ENCODE measurements around the gene ITGB2. TPM values are rescaled to one million over a fixed set of nuclear protein-coding genes. Genes with fewer than 3 reads are reported as not detected.

Gene ITGB2
- polyA plus RNA-seq, 1 of the 3 experiments (the other 2 are of a cell fraction): 0.77 TPM

- H3K9me3 ChIP-seq: no peaks in the 10 kb centered on the region
- no peaks in the 10 kb centered on the region for H3K9me2 ChIP-seq
- H3K4me2 ChIP-seq: no peak overlapping the region
- CTCF ChIA-PET: interaction anchor here (0.7 kb wide), 1 partner anchor 40 kb away, joined by 3 read pairs; no protein-coding TSS in a partner anchor
- H3K9ac ChIP-seq: no peak overlapping the region
- no peaks in the 10 kb centered on the region for H4K20me1 ChIP-seq (ENCODE audit: insufficient read depth)
- no peak overlapping the region for H2AFZ ChIP-seq (ENCODE audit: low read depth)
- H3K4me1 ChIP-seq (ENCODE audit: control insufficient read depth in 1 of 2, insufficient read depth in 2 of 2, low read depth in 1 of 2, low read length in 1 of 2): no peaks in the 10 kb centered on the region
- POLR2A ChIA-PET: no interaction called here
- no peaks in the 10 kb centered on the region for H3K36me3 ChIP-seq (replicated peaks in 1 of 2; ENCODE audit: control insufficient read depth in 1 of 2, insufficient read depth in 2 of 2, low read length in 1 of 2)
- H3K4me3 ChIP-seq (ENCODE audit: low read depth in 2 of 2, low read length in 1 of 2): no peak overlapping the region
- H3F3A ChIP-seq (replicated peaks; ENCODE audit: insufficient read depth): peaks cover 7% of the 10 kb centered on the region
- H3K27ac ChIP-seq (ENCODE audit: low read depth in 2 of 2, low read length in 1 of 2): no peak overlapping the region
- 77% methylated on average over 31 of the region's 49 CpGs for WGBS (ENCODE audit: low lambda C conversion rate)
- TF ChIP-seq EZH2phosphoT487 (IDR thresholded peaks at IDR 0.05; ENCODE audit: borderline replicate concordance, low read depth): no peak
- TF ChIP-seq GATA2 (CRISPR knock-in tag; IDR thresholded peaks at IDR 0.05): no peak
- no peak for TF ChIP-seq MXI1 (IDR thresholded peaks at IDR 0.05; ENCODE audit: low read depth, low read length)
- TF ChIP-seq RCOR1 (IDR thresholded peaks at IDR 0.05; ENCODE audit: low read length): no peak
- TF ChIP-seq PBX3 (IDR thresholded peaks at IDR 0.05): no peak
- no peak for TF ChIP-seq TAF1 (IDR thresholded peaks at IDR 0.05; ENCODE audit: borderline replicate concordance, low read depth, low read length)
- no peak for TF ChIP-seq MEF2A (IDR thresholded peaks at IDR 0.05; ENCODE audit: borderline replicate concordance, low read depth)
- no peak for TF ChIP-seq TCF12 (IDR thresholded peaks at IDR 0.05)
- TF ChIP-seq JUND (IDR thresholded peaks at IDR 0.05): no peak
- no peak for TF ChIP-seq SIN3A (IDR thresholded peaks at IDR 0.05; ENCODE audit: borderline replicate concordance, low read depth, low read length)
- TF ChIP-seq RAD21 (IDR thresholded peaks at IDR 0.05; ENCODE audit: low read length): no peak
- no peak for TF ChIP-seq ELF1 (IDR thresholded peaks at IDR 0.05)
- TF ChIP-seq NFIC (IDR thresholded peaks at IDR 0.05; ENCODE audit: borderline replicate concordance): no peak
- no peak for TF ChIP-seq GABPA (IDR thresholded peaks at IDR 0.05; ENCODE audit: low read depth)
- no peaks in the 10 kb centered on the region for H3K79me2 ChIP-seq (ENCODE audit: insufficient read depth)
- no peak for DNase-seq
- H3K27me3 ChIP-seq (ENCODE audit: insufficient read depth): peaks cover 13% of the 10 kb centered on the region; the same call in 1 of the 2 replicates
Observed at GRCh38 chr21:44898851-44899767, 21.6 kb downstream of the ITGB2 start.

GRCh38 chr21:44898011-44898488, 22.6 kb downstream of the ITGB2 start:
- ChIA-PET CTCF (interaction anchor here (2.7 kb wide), 1 partner anchor 34 kb away, joined by 15 read pairs; no protein-coding TSS in a partner anchor), POLR2A (no interaction called here)
- H4K20me1 ChIP-seq (ENCODE audit: insufficient read depth): no peaks in the 10 kb centered on the region
- peaks cover 13% of the 10 kb centered on the region; the same call in 1 of the 2 replicates for H3K27me3 ChIP-seq (ENCODE audit: insufficient read depth)
- H3K36me3 ChIP-seq (replicated peaks in 1 of 2; ENCODE audit: control insufficient read depth in 1 of 2, insufficient read depth in 2 of 2, low read length in 1 of 2): no peaks in the 10 kb centered on the region
- no peaks in the 10 kb centered on the region for H3K4me1 ChIP-seq (ENCODE audit: control insufficient read depth in 1 of 2, insufficient read depth in 2 of 2, low read depth in 1 of 2, low read length in 1 of 2)
- 70% methylated on average over 7 of the region's 13 CpGs for WGBS (ENCODE audit: low lambda C conversion rate)
- no peaks in the 10 kb centered on the region for H3K9me3 ChIP-seq
- no peak for DNase-seq
- no peak overlapping the region for H3K4me3 ChIP-seq (ENCODE audit: low read depth in 2 of 2, low read length in 1 of 2)
- no peak overlapping the region for H3K4me2 ChIP-seq
- no peaks in the 10 kb centered on the region for H3K9me2 ChIP-seq
- no peaks in the 10 kb centered on the region for H3K79me2 ChIP-seq (ENCODE audit: insufficient read depth)
- no peak overlapping the region for H3K27ac ChIP-seq (ENCODE audit: low read depth in 2 of 2, low read length in 1 of 2)
- H2AFZ ChIP-seq (ENCODE audit: low read depth): no peak overlapping the region
- no peak overlapping the region for H3K9ac ChIP-seq
- H3F3A ChIP-seq (replicated peaks; ENCODE audit: insufficient read depth): peaks cover 7% of the 10 kb centered on the region
- TF ChIP-seq ELF1 (IDR thresholded peaks at IDR 0.05): no peak
- TF ChIP-seq RCOR1 (IDR thresholded peaks at IDR 0.05; ENCODE audit: low read length): no peak
- no peak for TF ChIP-seq REST (IDR thresholded peaks at IDR 0.05; ENCODE audit: low read depth, low read length)
- TF ChIP-seq FOSL2 (IDR thresholded peaks at IDR 0.05; ENCODE audit: borderline replicate concordance, low read depth): no peak
- no peak for TF ChIP-seq CHD2 (IDR thresholded peaks at IDR 0.05; ENCODE audit: low read length, partially characterized antibody)
- TF ChIP-seq RFX5 (IDR thresholded peaks at IDR 0.05; ENCODE audit: low read length): no peak
- no peak for TF ChIP-seq CTCF (IDR thresholded peaks at IDR 0.05)
- TF ChIP-seq TCF12 (IDR thresholded peaks at IDR 0.05): no peak
- no peak for TF ChIP-seq JUND (IDR thresholded peaks at IDR 0.05)
- TF ChIP-seq MEF2A (IDR thresholded peaks at IDR 0.05; ENCODE audit: borderline replicate concordance, low read depth): no peak
- TF ChIP-seq POLR2AphosphoS5 (IDR thresholded peaks at IDR 0.05; ENCODE audit: low read depth, low read length): no peak
- TF ChIP-seq SMC3 (IDR thresholded peaks at IDR 0.05; ENCODE audit: low read depth, low read length): no peak
- TF ChIP-seq TEAD4 (IDR thresholded peaks at IDR 0.05; ENCODE audit: borderline replicate concordance, insufficient read depth): no peak
